NCI-H2196 (cell line): ENCODE measurements around the gene HSD17B4.
A peak's percentile ranks its signal among the peaks of the same experiment; 100 is the strongest.
"Not testable (repeated sequence)": the region's sequence is repeated elsewhere in the genome, so short reads cannot be mapped to it uniquely, and the experiment has no call there.

ENCODE experiments used
- DNase-seq: peaks from one replicate; lab custom pipeline; 2025; ENCODE audit not compliant: unreplicated experiment; lab: John Stamatoyannopoulos, UW

Gene HSD17B4

GRCh38 chr5:119478781-119479180 is 26.5 kb downstream of the HSD17B4 start:
- no peak for DNase-seq

GRCh38 chr5:119480629-119481028 is 28.3 kb downstream of the HSD17B4 start:
- not testable (repeated sequence) for DNase-seq

- no peak for DNase-seq
Observed at GRCh38 chr5:119483155-119483554, 30.9 kb downstream of the HSD17B4 start.

GRCh38 chr5:119484884-119485283 is 32.6 kb downstream of the HSD17B4 start:
- DNase-seq = no peak

- no peak for DNase-seq
Observed at GRCh38 chr5:119501671-119502179, 49.4 kb downstream of the HSD17B4 start.

- not testable (repeated sequence) for DNase-seq
Observed at GRCh38 chr5:119503939-119504338, 51.6 kb downstream of the HSD17B4 start.

GRCh38 chr5:119512277-119512676 is 60.0 kb downstream of the HSD17B4 start:
- DNase-seq = no peak

- no peak for DNase-seq
Observed at GRCh38 chr5:119515192-119515591, 62.9 kb downstream of the HSD17B4 start.

GRCh38 chr5:119517115-119517514 is 64.8 kb downstream of the HSD17B4 start:
- DNase-seq = not testable (repeated sequence)

GRCh38 chr5:119521232-119521631 is 68.9 kb downstream of the HSD17B4 start:
- DNase-seq = no peak

GRCh38 chr5:119522841-119523240 is 70.5 kb downstream of the HSD17B4 start:
- DNase-seq = no peak

- DNase-seq = no peak
Observed at GRCh38 chr5:119524485-119524884, 72.2 kb downstream of the HSD17B4 start.

- DNase-seq = no peak
Observed at GRCh38 chr5:119527351-119527750, 75.1 kb downstream of the HSD17B4 start.

GRCh38 chr5:119529811-119530210 is 77.5 kb downstream of the HSD17B4 start:
- no peak for DNase-seq

GRCh38 chr5:119532637-119533036 is 80.3 kb downstream of the HSD17B4 start:
- no peak for DNase-seq

- DNase-seq = no peak
Observed at GRCh38 chr5:119537704-119538103, 85.4 kb downstream of the HSD17B4 start.

- DNase-seq = no peak
Observed at GRCh38 chr5:119541716-119542115, 89.4 kb downstream of the HSD17B4 start.

- DNase-seq = no peak
Observed at GRCh38 chr5:119551819-119552218, 99.5 kb downstream of the HSD17B4 start.

GRCh38 chr5:119554597-119554996 is 102.3 kb downstream of the HSD17B4 start:
- no peak for DNase-seq

- no peak for DNase-seq
Observed at GRCh38 chr5:119570910-119571309, 118.6 kb downstream of the HSD17B4 start.

- peak; percentile 6 for DNase-seq
Observed at GRCh38 chr5:119578937-119579336, 126.6 kb downstream of the HSD17B4 start.

GRCh38 chr5:119582987-119583386 is 130.7 kb downstream of the HSD17B4 start:
- no peak for DNase-seq

- DNase-seq = no peak
Observed at GRCh38 chr5:119583684-119584083, 131.4 kb downstream of the HSD17B4 start.
